OCI-LY1 (cell line): ENCODE measurements around the gene MTAP.

Source experiments
- CTCF ChIP-seq: fragments of 200-600 bp; sonication (generic), shearing (Covaris generic); IDR thresholded peaks from 2 replicates; pipeline ENCODE4 v1.5.1; 2017; ENCODE audit warnings: mild to moderate bottlenecking, antibody characterized with exemption, low read length, moderate library complexity, mixed read lengths
- EZH2 ChIP-seq: fragments of 200-600 bp; sonication (generic), shearing (Covaris generic); IDR thresholded peaks from 2 replicates; pipeline ENCODE4 v1.8.0; 2017; ENCODE audit warnings: borderline replicate concordance, mixed run types, mild to moderate bottlenecking, antibody characterized with exemption, low read length, moderate library complexity, mixed read lengths

GRCh38 chr9:21961569-21961968 lies 159.1 kb downstream of the MTAP start:
- TF ChIP-seq CTCF (no peak), EZH2 (no peak)
